Measurements from ENCODE around the gene DOCK3.
"Not testable (repeated sequence)": the region's sequence is repeated elsewhere in the genome, so short reads cannot be mapped to it uniquely, and the experiment has no call there.

DOCK3 gene

DNA sequence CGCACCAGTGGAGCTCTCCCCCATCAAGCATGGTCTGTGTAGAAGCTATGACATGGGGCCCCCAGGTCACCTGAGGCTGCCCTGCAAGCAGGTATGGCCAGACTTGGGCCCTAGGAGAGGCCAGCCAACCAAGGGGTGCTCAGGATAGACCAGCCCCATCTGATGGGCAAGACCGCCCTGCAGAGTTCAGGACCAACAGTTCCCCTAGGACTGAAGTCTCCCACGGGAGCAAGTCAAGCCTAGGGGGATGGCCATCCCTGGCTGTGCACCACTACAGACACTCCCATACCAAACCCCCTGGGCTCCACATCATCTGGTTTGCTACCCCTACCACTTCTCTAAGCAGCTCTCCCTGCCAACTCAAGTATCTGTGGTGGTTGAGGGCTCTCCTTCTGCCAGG lies 568.2 kb downstream of the DOCK3 start:
- TF ChIP-seq, protein P1, sequence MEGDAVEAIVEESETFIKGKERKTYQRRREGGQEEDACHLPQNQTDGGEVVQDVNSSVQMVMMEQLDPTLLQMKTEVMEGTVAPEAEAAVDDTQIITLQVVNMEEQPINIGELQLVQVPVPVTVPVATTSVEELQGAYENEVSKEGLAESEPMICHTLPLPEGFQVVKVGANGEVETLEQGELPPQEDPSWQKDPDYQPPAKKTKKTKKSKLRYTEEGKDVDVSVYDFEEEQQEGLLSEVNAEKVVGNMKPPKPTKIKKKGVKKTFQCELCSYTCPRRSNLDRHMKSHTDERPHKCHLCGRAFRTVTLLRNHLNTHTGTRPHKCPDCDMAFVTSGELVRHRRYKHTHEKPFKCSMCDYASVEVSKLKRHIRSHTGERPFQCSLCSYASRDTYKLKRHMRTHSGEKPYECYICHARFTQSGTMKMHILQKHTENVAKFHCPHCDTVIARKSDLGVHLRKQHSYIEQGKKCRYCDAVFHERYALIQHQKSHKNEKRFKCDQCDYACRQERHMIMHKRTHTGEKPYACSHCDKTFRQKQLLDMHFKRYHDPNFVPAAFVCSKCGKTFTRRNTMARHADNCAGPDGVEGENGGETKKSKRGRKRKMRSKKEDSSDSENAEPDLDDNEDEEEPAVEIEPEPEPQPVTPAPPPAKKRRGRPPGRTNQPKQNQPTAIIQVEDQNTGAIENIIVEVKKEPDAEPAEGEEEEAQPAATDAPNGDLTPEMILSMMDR (IDR thresholded peaks at IDR 0.05; ENCODE audit: insufficient read depth, low read depth, low read length, missing control alignments) = no peak
- no peak for DNase-seq (ENCODE audit: low read depth)
- no peak overlapping the region for H3K4me3 ChIP-seq (ENCODE audit: low read depth, low read length)

DNA sequence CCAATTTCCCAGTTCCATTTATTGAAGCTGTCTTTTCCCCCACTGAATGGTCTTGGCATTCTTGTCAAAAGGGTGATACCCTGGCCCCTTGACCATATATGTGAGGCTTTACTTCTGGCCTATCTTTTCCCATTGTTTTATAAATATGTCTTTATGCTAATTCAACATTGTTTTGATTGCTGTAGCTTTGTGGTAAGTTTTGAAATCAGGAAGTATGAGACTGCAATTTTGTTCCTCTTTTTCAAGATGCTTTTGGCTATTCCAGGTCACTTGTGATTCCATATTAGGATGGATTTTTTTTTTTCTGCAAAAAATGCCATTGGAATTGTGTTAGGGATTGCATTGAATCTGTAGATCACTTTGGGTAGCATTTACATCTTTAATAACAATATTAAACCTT lies 569.2 kb downstream of the DOCK3 start:
- DNase-seq (ENCODE audit: low read depth) = no peak
- H3K4me3 ChIP-seq (ENCODE audit: low read depth, low read length) = no peak overlapping the region
- TF ChIP-seq, protein P1 (IDR thresholded peaks at IDR 0.05; ENCODE audit: insufficient read depth, low read depth, low read length, missing control alignments) = no peak

DNA sequence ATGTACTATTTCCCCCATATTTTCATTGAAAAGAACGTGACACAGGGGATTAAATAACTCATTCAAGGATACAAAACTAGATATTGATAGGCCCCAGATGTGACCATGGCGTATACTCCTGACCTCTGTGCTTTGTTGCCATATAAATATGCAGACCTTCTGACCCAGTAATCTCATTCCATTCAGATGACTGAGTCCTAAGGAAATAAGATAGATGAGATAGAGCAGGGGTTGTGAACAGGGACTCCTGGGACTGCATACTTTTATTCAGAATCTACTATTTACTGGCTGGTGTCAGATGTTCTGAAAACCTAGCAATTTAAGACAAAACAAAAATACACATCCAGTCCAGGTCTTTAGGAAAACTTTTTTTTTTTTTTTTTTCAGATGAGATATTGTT lies 571.1 kb downstream of the DOCK3 start:
- TF ChIP-seq, protein P1 (IDR thresholded peaks at IDR 0.05; ENCODE audit: insufficient read depth, low read depth, low read length, missing control alignments) = no peak
- no peak overlapping the region for H3K4me3 ChIP-seq (ENCODE audit: low read depth, low read length)
- DNase-seq (ENCODE audit: low read depth) = no peak

DNA sequence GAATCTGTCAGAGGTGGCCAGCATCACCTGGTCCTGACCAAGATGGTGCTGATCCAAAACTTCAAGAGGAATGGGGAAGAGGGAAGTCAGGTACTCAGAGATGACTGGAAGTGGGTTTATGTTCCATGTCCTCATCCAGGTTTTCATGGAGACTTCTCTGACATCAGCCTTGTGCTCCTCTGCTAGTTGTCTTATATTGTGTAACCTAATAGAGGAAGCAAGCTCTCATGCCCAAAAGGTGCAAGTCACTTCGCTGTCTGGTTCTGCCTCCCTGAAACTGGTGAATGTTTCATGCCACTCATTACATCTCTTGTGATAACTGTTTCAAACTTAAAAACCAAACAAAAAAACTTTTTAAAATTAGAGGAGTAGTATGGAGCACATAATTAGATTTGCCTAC lies 583.1 kb downstream of the DOCK3 start:
- TF ChIP-seq, protein P1 (IDR thresholded peaks at IDR 0.05; ENCODE audit: insufficient read depth, low read depth, low read length, missing control alignments) = no peak

DNA sequence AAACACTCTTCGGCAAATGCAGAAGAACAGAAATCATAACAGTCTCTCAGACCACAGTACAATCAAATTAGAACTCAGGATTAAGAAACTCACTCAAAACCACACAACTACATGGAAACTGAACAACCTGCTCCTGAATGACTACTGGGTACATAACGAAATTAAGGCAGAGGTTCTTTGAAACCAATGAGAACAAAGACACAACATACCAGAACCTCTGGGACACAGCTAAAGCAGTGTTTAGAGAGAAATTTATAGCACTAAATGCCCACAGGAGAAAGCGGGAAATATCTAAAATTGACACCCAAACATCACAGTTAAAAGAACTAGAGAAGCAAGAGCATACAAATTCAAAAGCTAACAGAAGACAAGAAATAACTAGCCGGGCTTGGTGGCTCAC lies 589.4 kb downstream of the DOCK3 start:
- DNase-seq (ENCODE audit: low read depth); H3K4me3 ChIP-seq (ENCODE audit: low read depth, low read length): not testable (repeated sequence)

More for the DNA sequence above, 583.1 kb downstream of the DOCK3 start:
- DNase-seq (ENCODE audit: low read depth) = no peak
- no peak overlapping the region for H3K4me3 ChIP-seq (ENCODE audit: low read depth, low read length)

DNA sequence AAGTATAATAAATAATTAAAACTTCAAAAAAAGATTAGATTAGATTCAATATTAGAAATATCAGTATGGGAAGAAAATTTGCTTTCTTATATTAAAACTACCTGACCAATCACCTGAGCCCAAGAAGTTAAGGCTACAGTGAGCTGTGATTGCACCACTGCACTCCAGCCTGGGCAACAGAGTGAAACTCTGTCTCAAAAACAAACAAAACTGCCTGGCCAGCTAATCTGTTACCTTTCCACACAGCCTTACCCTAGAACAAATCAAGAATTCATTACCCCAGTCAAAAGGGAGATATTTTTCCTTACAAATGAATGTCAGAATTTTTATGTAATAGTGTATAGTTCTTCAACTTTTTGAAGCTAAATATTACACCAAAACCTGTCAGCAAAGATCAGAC lies 593.4 kb downstream of the DOCK3 start:
- no peak overlapping the region for H3K4me3 ChIP-seq (ENCODE audit: low read depth, low read length)
- TF ChIP-seq, protein P1 (IDR thresholded peaks at IDR 0.05; ENCODE audit: insufficient read depth, low read depth, low read length, missing control alignments) = no peak
- DNase-seq (ENCODE audit: low read depth) = no peak

DNA sequence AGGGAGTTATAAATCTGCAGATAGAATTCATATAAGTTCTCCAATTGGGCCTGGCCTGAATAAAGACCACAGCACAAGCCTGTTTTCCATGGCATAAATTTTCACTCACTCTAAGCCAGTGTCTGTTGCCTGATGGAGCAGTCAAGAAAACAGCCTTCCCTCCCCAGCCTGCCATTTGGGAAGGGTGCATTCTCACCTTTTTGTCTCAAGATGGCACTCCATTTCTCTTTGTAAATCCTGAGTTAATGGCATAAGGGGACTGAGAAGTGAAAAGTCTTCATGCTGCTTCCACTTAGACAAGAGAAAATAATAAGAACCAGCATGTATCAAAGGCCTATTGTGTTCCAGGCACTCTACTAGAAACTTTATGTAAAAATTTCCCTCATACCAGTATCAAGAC lies 594.7 kb downstream of the DOCK3 start:
- DNase-seq (ENCODE audit: low read depth) = no peak
- H3K4me3 ChIP-seq (ENCODE audit: low read depth, low read length) = no peak overlapping the region
- TF ChIP-seq, protein P1 (IDR thresholded peaks at IDR 0.05; ENCODE audit: insufficient read depth, low read depth, low read length, missing control alignments) = no peak
